Uterus (tissue), 4 donors: Measurements from ENCODE around the gene SH3RF3. TPM values are rescaled to one million over a fixed set of nuclear protein-coding genes. Genes with fewer than 3 reads are reported as not detected.
"Not testable (repeated sequence)": the region's sequence is repeated elsewhere in the genome, so short reads cannot be mapped to it uniquely, and the experiment has no call there.

Experiments
- DNase-seq, 2 donors: peaks; one replicate each; pipeline ENCODE4 v3.0.0-alpha.2; 2019 to 2020
- H3K27ac ChIP-seq, 2 donors: fragments of 200-600 bp; sonication (generic); 1 replicate in 1 of 2; 2 replicates in 1 of 2; pipeline ENCODE4 v1.5.1; 2016 to 2018
- H3K27me3 ChIP-seq, 2 donors: fragments of 200-600 bp; sonication (generic); one replicate each; pipeline ENCODE4 v1.5.1; 2018 to 2019; ENCODE audit warnings: control low read depth in 1 of 2
- H3K36me3 ChIP-seq, 2 donors: fragments of 200-600 bp; sonication (generic); one replicate each; pipeline ENCODE4 v1.5.1; 2019; ENCODE audit warnings: control low read depth in 1 of 2
- H3K4me1 ChIP-seq, 2 donors: fragments of 200-600 bp; sonication (generic); one replicate each; pipeline ENCODE4 v1.5.1; 2018 to 2019; ENCODE audit warnings: control low read depth in 1 of 2
- H3K4me3 ChIP-seq, 2 donors: fragments of 200-600 bp; sonication (generic); 1 replicate in 1 of 2; 2 replicates in 1 of 2; pipeline ENCODE4 v1.5.1; 2018 to 2019; ENCODE audit warnings: mild to moderate bottlenecking in 1 of 2
- H3K9me3 ChIP-seq, 2 donors: fragments of 200-600 bp; sonication (generic); one replicate each; pipeline ENCODE4 v1.5.1; 2019; ENCODE audit warnings: control low read depth in 1 of 2
- POLR2A ChIP-seq, 2 donors: fragments of 450-650 bp; IDR thresholded peaks; one replicate each; pipeline ENCODE4 v1.6.1; 2016; ENCODE audit warnings: antibody characterized with exemption in 2 of 2, mild to moderate bottlenecking in 1 of 2, moderate library complexity in 1 of 2
- intact Hi-C: fragments of 100-400 bp; cut with DNase I; formaldehyde crosslinking; loops from one replicate; pipeline ENCODE4 v1.15.1; 2023; ENCODE audit warnings: low total_unique reads
- total RNA-seq, 4 donors: library from RNA; depleted of rRNA in 3 of 4; stranded (reverse); fragments of >200 nt in 3 of 4; gene quantifications; one replicate each; pipeline versions ENCODE4 v1.1.0 to v1.2.4, GENCODE V29; 2014 to 2023
- TF ChIP-seq, protein P1 (sequence below), 4 experiments: fragments of 200-600 bp in 2 of 4; fragments of 450-650 bp in 2 of 4; sonication (generic) in 2 of 4; IDR thresholded peaks; one replicate each; pipeline ENCODE4 v1.5.1; 2016 to 2019; ENCODE audit warnings: antibody characterized with exemption in 4 of 4, mild to moderate bottlenecking in 2 of 4, moderate library complexity in 1 of 4
- donor health status: DM: yes; HTN: yes; CAD: no.

Gene SH3RF3
- total RNA-seq, 4 donors from 2014 or later: 5.1 to 10.2 (median 8.7) TPM; not detected in 1

DNA sequence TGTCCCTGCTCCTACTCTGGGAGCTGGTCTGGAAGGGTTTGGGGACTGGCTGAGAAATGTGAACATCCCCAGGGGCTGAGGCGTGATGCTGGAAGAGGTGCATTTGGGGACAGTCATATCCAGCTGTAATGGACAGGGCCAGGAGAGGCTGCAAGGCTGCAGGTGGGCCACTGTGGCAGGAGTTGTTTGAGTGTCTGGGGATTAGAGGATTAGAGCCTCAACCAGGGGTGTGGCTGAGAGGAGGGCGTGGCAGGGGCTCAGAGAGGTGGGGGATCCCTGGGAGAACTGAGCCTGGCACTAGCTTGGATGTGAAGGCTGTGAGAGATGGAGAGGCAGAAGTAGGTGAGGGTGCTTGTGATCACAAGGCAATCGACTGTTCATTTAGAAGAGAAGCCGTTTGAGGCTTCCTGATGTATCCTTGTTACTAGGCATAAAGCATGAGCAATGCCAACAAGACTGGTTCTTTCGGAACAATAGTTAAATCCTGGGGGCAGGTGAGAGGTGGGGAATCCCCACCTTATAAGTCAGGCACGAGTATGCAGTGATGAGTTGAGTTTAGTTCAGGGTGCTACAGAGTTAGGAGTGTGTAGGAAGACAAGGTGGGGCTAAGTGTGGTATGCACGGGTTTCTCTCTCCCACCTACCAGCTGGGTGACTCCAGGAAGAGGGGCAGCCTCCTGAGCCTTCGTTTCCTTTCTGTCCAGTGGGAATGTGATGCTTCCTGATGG, 31.9 kb downstream of the SH3RF3 start:
- Histone ChIP-seq H3K27me3 (no peaks in the 10 kb centered on the region), H3K4me3 (no peak overlapping the region), H3K4me1 (peaks cover 0 to 18% of the 10 kb centered on the region in 2 donors), H3K36me3 (no peaks in the 10 kb centered on the region), H3K9me3 (no peaks in the 10 kb centered on the region), H3K27ac (no peak overlapping the region)
- TF ChIP-seq, protein P1, sequence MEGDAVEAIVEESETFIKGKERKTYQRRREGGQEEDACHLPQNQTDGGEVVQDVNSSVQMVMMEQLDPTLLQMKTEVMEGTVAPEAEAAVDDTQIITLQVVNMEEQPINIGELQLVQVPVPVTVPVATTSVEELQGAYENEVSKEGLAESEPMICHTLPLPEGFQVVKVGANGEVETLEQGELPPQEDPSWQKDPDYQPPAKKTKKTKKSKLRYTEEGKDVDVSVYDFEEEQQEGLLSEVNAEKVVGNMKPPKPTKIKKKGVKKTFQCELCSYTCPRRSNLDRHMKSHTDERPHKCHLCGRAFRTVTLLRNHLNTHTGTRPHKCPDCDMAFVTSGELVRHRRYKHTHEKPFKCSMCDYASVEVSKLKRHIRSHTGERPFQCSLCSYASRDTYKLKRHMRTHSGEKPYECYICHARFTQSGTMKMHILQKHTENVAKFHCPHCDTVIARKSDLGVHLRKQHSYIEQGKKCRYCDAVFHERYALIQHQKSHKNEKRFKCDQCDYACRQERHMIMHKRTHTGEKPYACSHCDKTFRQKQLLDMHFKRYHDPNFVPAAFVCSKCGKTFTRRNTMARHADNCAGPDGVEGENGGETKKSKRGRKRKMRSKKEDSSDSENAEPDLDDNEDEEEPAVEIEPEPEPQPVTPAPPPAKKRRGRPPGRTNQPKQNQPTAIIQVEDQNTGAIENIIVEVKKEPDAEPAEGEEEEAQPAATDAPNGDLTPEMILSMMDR (IDR thresholded peaks at IDR 0.05): no peak
- no peak for TF ChIP-seq POLR2A (IDR thresholded peaks at IDR 0.05)
- no peak for DNase-seq
- intact Hi-C loops: no loop called here

DNA sequence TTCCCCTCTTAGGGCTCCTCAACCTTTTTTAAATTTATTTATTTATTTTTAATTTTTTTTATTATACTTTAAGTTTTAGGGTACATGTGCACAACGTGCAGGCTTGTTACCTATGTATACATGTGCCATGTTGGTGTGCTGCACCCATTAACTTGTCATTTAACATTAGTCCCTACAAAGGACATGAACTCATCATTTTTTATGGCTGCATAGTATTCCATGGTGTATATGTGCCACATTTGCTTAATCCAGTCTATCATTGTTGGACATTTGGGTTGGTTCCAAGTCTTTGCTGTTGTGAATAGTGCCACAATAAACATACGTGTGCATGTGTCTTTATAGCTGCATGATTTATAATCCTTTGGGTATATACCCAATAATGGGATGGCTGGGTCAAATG, 33.4 kb downstream of the SH3RF3 start:
- H3K4me3 ChIP-seq, H3K9me3 ChIP-seq, DNase-seq, intact Hi-C loops, H3K36me3 ChIP-seq, H3K27me3 ChIP-seq, H3K27ac ChIP-seq: not testable (repeated sequence)
- H3K4me1 ChIP-seq: peaks cover 0 to 18% of the 10 kb centered on the region in 2 donors

DNA sequence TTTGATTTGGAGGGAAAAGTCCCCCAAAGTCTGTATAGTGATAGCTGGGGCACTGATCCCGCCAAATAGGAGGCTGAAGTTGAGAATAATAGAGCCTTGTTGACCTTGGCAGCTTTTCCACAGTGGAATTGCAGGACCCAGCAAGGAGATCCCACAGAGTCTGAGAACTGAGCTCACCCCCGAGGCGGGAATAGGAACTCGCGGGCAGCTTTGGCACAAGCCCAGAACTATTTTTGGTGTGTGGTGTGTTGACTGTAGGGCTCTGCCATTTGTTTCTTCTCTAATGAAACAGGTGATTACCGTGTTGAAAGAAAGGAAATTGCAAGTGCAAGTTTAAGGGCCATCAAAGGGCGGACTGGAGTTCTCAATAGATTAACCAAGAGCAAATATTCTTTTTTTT, 34.0 kb downstream of the SH3RF3 start:
- Histone ChIP-seq H3K4me3 (no peak overlapping the region), H3K36me3 (no peaks in the 10 kb centered on the region), H3K27me3 (no peaks in the 10 kb centered on the region), H3K27ac (no peak overlapping the region), H3K4me1 (peaks cover 0 to 18% of the 10 kb centered on the region in 2 donors), H3K9me3 (no peaks in the 10 kb centered on the region)
- intact Hi-C loops: no loop called here
- peak in 1 of 2 donors; percentile 32 for DNase-seq
- TF ChIP-seq, protein P1 (IDR thresholded peaks at IDR 0.05): no peak
- no peak for TF ChIP-seq POLR2A (IDR thresholded peaks at IDR 0.05)

DNA sequence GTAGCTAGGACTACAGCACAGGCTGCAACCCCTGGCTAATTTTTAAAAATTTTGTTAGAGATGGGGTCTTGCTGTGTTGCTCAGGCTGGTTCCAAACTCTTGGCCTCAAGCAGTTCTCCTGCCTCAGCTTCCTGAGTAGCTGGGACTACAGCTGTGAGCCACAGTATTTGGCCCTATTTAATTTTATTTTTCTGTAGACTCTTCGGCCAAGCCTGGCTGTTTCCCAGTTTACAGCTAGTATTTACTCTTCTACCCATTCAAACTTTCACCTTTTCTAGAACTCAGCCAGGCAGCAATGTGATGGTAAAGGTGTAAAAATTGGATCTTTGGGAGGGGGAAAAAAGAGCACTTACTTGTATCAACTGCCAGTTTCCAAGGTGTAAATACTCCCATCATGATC, 35.3 kb downstream of the SH3RF3 start:
- Histone ChIP-seq H3K36me3 (no peaks in the 10 kb centered on the region), H3K4me1 (peaks cover 0 to 18% of the 10 kb centered on the region in 2 donors), H3K4me3 (no peak overlapping the region), H3K27me3 (no peaks in the 10 kb centered on the region), H3K9me3 (no peaks in the 10 kb centered on the region), H3K27ac (peak overlapping the region; percentile 10 to 41)
- TF ChIP-seq, protein P1 (IDR thresholded peaks at IDR 0.05): no peak
- TF ChIP-seq POLR2A (IDR thresholded peaks at IDR 0.05): no peak
- intact Hi-C loops: no loop called here
- DNase-seq: no peak

DNA sequence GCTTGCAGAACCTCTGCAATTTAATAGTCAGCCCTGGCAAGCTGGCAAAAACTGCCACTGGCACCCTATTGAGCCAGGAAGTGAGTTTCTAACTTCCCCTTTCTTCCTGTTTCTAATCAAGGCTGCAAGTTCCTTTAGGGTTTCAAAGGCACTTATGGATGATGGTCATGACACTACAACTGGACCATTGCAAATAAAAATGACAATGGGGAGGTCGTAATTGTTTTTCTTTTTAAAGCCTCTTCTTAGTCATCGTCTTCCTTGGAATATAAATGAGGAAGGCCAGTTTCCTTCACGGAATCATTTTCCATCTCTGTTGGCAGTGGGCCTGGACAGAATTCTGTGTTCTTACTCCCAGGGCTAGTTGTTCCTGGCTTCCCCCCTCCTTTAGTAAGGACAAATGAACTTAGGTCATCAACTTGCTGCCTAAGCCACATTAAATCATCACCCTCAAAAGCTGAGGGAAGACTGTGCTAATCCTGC, 35.8 kb downstream of the SH3RF3 start:
- peak; percentile 60 to 69 for DNase-seq
- no peaks in the 10 kb centered on the region for H3K9me3 ChIP-seq
- H3K4me1 ChIP-seq: peaks cover 0 to 18% of the 10 kb centered on the region in 2 donors
- intact Hi-C loops: no loop called here
- H3K27ac ChIP-seq: peak overlapping the region; percentile 10 to 41
- H3K36me3 ChIP-seq: no peaks in the 10 kb centered on the region
- no peak overlapping the region for H3K4me3 ChIP-seq
- H3K27me3 ChIP-seq: no peaks in the 10 kb centered on the region
- no peak for TF ChIP-seq POLR2A (IDR thresholded peaks at IDR 0.05)
- TF ChIP-seq, protein P1 (IDR thresholded peaks at IDR 0.05): no peak
